HEK293T (cell line): ENCODE measurements around the gene CADPS2.

Experiments used
- CTCF ChIA-PET: fragments of 350-600 bp; formaldehyde crosslinking; extraction: SDS; loops from one replicate; lab custom pipeline; 2021; ENCODE audit warnings: antibody characterized with exemption, inconsistent platforms; lab: Yijun Ruan, JAX
- POLR2A ChIA-PET: fragments of 350-600 bp; formaldehyde crosslinking; extraction: SDS; loops from one replicate; lab custom pipeline; 2020; ENCODE audit warnings: antibody characterized with exemption, inconsistent platforms; lab: Yijun Ruan, JAX
- DNase-seq: peaks from one replicate; pipeline ENCODE4 v3.0.0; 2012; ENCODE audit warnings: mixed read lengths; ENCODE audit errors: extremely low spot score
- ARNT ChIP-seq: fragments of 450-650 bp; IDR thresholded peaks from 2 replicates; pipeline ENCODE4 v1.6.1; 2017; ENCODE audit warnings: mild to moderate bottlenecking
- BHLHE40 ChIP-seq: fragments of 450-650 bp; IDR thresholded peaks from 2 replicates; pipeline ENCODE4 v1.6.1; 2016; ENCODE audit warnings: mild to moderate bottlenecking, moderate library complexity, borderline replicate concordance
- CTBP1 ChIP-seq: fragments of 450-650 bp; IDR thresholded peaks from 2 replicates; pipeline ENCODE4 v1.6.1; 2016; ENCODE audit warnings: borderline replicate concordance
- ELF4 ChIP-seq: fragments of 450-650 bp; IDR thresholded peaks from 2 replicates; pipeline ENCODE4 v1.6.1; 2017; ENCODE audit warnings: antibody characterized with exemption
- FOXA1 ChIP-seq: fragments of 450-650 bp; IDR thresholded peaks from 2 replicates; pipeline ENCODE4 v1.6.1; 2016; ENCODE audit warnings: mild to moderate bottlenecking
- FOXK2 ChIP-seq: fragments of 450-650 bp; IDR thresholded peaks from 2 replicates; pipeline ENCODE4 v1.6.1; 2016; ENCODE audit warnings: mild to moderate bottlenecking
- FOXM1 ChIP-seq: fragments of 450-650 bp; IDR thresholded peaks from 2 replicates; pipeline ENCODE4 v1.6.1; 2017; ENCODE audit warnings: mild to moderate bottlenecking, borderline replicate concordance
- HDGF ChIP-seq: fragments of 450-650 bp; IDR thresholded peaks from 2 replicates; pipeline ENCODE4 v1.6.1; 2017; ENCODE audit warnings: antibody characterized with exemption, borderline replicate concordance
- L3MBTL2 ChIP-seq: fragments of 450-650 bp; conservative IDR thresholded peaks from 2 replicates; pipeline ENCODE4 v1.6.1; 2016; ENCODE audit warnings: mild to moderate bottlenecking
- LEF1 ChIP-seq: fragments of 450-650 bp; IDR thresholded peaks from 2 replicates; pipeline ENCODE4 v1.6.1; 2017; ENCODE audit warnings: mild to moderate bottlenecking, borderline replicate concordance
- NFRKB ChIP-seq: fragments of 450-650 bp; IDR thresholded peaks from 2 replicates; pipeline ENCODE4 v1.6.1; 2016; ENCODE audit warnings: mild to moderate bottlenecking, moderate library complexity
- PKNOX1 ChIP-seq: fragments of 450-650 bp; IDR thresholded peaks from 2 replicates; pipeline ENCODE4 v1.6.1; 2016
- SP1 ChIP-seq: fragments of 450-650 bp; IDR thresholded peaks from 2 replicates; pipeline ENCODE4 v1.6.1; 2017
- SUZ12 ChIP-seq: fragments of 450-650 bp; IDR thresholded peaks from 2 replicates; pipeline ENCODE4 v1.6.1; 2016; ENCODE audit warnings: mild to moderate bottlenecking
- TARDBP ChIP-seq: fragments of 450-650 bp; IDR thresholded peaks from 2 replicates; pipeline ENCODE4 v1.6.1; 2016
- ZNF384 ChIP-seq: fragments of 450-650 bp; IDR thresholded peaks from 2 replicates; pipeline ENCODE4 v1.6.1; 2016

CADPS2 gene

GRCh38 chr7:122344303-122344620, 542.0 kb downstream of the CADPS2 start:
- ChIA-PET POLR2A (no interaction called here), CTCF (no interaction called here)
- no peak for DNase-seq
- TF ChIP-seq SUZ12 = no peak
- no peak for TF ChIP-seq LEF1
- TF ChIP-seq SP1 = no peak
- no peak for TF ChIP-seq FOXM1
- no peak for TF ChIP-seq NFRKB
- TF ChIP-seq TARDBP = no peak
- TF ChIP-seq PKNOX1 = no peak
- no peak for TF ChIP-seq BHLHE40

- ChIA-PET POLR2A (no interaction called here), CTCF (no interaction called here)
- DNase-seq = no peak
- TF ChIP-seq ELF4 = no peak
- TF ChIP-seq NFRKB = no peak
- TF ChIP-seq L3MBTL2 = no peak
Observed at GRCh38 chr7:122343601-122344302, 542.5 kb downstream of the CADPS2 start.

- CTCF ChIA-PET = no interaction called here
- POLR2A ChIA-PET = no interaction called here
- no peak for DNase-seq
- no peak for TF ChIP-seq CTBP1
- no peak for TF ChIP-seq PKNOX1
- no peak for TF ChIP-seq FOXK2
- TF ChIP-seq FOXM1 = no peak
Observed at GRCh38 chr7:122340427-122340826, 545.8 kb downstream of the CADPS2 start.

GRCh38 chr7:122339145-122339904, 546.9 kb downstream of the CADPS2 start:
- POLR2A ChIA-PET = no interaction called here
- no peak for DNase-seq
- TF ChIP-seq FOXK2 (no peak), CTBP1 (no peak), SUZ12 (no peak), ELF4 (no peak), BHLHE40 (no peak)
- CTCF ChIA-PET = interaction anchor here (1.0 kb wide), 1 partner anchor 13 kb away, joined by 3 read pairs; no protein-coding TSS in a partner anchor

GRCh38 chr7:122337011-122337410, 549.2 kb downstream of the CADPS2 start:
- TF ChIP-seq FOXA1 = no peak
- no peak for TF ChIP-seq SUZ12
- TF ChIP-seq PKNOX1 = no peak
- TF ChIP-seq TARDBP = no peak
- no peak for TF ChIP-seq CTBP1
- CTCF ChIA-PET = interaction anchor here (0.6 kb wide), 1 partner anchor 110 kb away, joined by 3 read pairs; no protein-coding TSS in a partner anchor
- POLR2A ChIA-PET = no interaction called here
- no peak for DNase-seq

GRCh38 chr7:122329145-122329802, 557.0 kb downstream of the CADPS2 start:
- ChIA-PET CTCF (no interaction called here), POLR2A (no interaction called here)
- DNase-seq = no peak
- TF ChIP-seq NFRKB (no peak), FOXA1 (no peak), FOXK2 (no peak), TARDBP (no peak), CTBP1 (no peak), HDGF (no peak), BHLHE40 (no peak), LEF1 (no peak), L3MBTL2 (no peak), SUZ12 (no peak), ARNT (no peak), ELF4 (no peak), SP1 (no peak), PKNOX1 (no peak), FOXM1 (no peak), ZNF384 (no peak)
